WI38 (cell line): ENCODE measurements around the gene CHAC1.

Experiments used
- H3K4me3 ChIP-seq: 2 replicates; pipeline ENCODE4 v1.5.1; 2011; ENCODE audit warnings: low read depth, mild to moderate bottlenecking, control low read depth, low read length
- TF ChIP-seq, protein P1 (sequence below): IDR thresholded peaks from 2 replicates; pipeline ENCODE4 v1.5.1; 2012; ENCODE audit warnings: low read depth, mild to moderate bottlenecking, control low read depth, low read length

CHAC1 gene

GRCh38 chr15:40909662-40910630 lies 43.3 kb upstream of the CHAC1 start:
- no peak overlapping the region for H3K4me3 ChIP-seq
- TF ChIP-seq, protein P1, sequence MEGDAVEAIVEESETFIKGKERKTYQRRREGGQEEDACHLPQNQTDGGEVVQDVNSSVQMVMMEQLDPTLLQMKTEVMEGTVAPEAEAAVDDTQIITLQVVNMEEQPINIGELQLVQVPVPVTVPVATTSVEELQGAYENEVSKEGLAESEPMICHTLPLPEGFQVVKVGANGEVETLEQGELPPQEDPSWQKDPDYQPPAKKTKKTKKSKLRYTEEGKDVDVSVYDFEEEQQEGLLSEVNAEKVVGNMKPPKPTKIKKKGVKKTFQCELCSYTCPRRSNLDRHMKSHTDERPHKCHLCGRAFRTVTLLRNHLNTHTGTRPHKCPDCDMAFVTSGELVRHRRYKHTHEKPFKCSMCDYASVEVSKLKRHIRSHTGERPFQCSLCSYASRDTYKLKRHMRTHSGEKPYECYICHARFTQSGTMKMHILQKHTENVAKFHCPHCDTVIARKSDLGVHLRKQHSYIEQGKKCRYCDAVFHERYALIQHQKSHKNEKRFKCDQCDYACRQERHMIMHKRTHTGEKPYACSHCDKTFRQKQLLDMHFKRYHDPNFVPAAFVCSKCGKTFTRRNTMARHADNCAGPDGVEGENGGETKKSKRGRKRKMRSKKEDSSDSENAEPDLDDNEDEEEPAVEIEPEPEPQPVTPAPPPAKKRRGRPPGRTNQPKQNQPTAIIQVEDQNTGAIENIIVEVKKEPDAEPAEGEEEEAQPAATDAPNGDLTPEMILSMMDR: no peak

DNA sequence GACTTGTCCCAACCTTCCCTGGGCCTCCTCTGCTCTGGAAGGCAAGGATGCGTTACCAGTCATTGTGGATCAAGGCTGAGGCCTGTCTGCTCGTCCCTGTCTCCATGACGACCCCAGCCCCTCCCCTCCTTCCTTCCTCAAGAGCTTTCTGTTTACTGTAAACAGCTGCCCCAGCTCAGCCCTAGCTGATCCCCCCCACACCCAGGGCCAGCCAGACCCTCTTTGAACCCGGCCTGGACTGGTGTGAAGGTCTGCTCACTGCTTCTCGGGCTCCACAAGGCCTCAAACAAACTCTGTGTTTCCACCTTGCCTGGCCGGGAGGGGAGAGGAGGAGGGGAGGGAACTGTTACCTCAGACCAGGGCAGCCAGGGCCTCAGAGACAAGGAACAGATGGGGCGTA lies 42.1 kb upstream of the CHAC1 start:
- TF ChIP-seq, protein P1: no peak
- no peak overlapping the region for H3K4me3 ChIP-seq

GRCh38 chr15:40911693-40912092 lies 41.6 kb upstream of the CHAC1 start:
- TF ChIP-seq, protein P1: no peak
- H3K4me3 ChIP-seq: no peak overlapping the region

DNA sequence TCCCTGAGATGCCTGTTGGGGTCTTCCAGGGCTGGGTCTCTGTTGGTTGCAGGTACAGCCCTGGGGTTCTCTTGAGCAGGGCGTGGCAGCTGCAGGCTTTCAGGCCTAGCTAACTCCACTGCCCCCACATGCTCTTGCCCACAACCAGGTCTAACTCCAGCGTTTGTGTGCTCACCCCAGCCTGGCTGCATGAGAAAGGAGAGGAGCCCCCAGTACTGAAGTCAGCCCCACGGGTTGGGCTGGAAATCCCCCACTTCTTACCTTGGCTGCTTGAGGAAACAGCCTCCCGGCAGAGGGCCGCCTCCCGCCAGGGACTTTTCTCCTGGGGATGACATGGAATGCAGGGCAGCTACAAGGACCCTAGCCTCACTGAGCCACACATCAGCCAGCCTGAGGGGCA lies 40.8 kb upstream of the CHAC1 start:
- H3K4me3 ChIP-seq: no peak overlapping the region
- TF ChIP-seq, protein P1: no peak

DNA sequence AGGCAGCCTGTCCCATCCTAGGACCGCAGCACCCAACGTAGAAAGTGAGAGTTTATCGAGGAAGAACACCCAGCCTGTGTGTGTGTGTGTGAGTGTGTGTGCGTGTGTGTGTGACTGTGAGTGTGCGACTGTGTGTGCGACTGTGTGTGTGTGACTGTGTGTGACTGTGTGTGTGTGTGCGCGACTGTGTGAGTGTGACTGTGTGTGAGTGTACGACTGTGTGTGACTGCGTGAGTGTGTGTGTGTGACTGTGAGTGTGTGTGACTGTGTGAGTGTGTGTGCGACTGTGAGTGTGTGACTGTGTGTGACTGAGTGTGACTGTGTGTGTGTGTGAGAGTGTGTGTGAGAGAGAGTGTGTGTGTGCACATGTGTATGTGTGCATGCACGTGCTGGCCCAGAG lies 39.3 kb upstream of the CHAC1 start:
- TF ChIP-seq, protein P1: no peak
- H3K4me3 ChIP-seq: no peak overlapping the region

- H3K4me3 ChIP-seq: no peak overlapping the region
- TF ChIP-seq, protein P1: no peak
These were observed 38.8 kb upstream of the CHAC1 start for GRCh38 chr15:40914486-40914885.

GRCh38 chr15:40915116-40915661 lies 38.1 kb upstream of the CHAC1 start:
- H3K4me3 ChIP-seq: no peak overlapping the region
- TF ChIP-seq, protein P1: no peak
